Neural cell (in vitro differentiated cells): ENCODE measurements around the gene ZBTB25. TPM values are rescaled to one million over a fixed set of nuclear protein-coding genes. Genes with fewer than 3 reads are reported as not detected.
A peak's percentile ranks its signal among the peaks of the same experiment; 100 is the strongest.

Experiments used
- H2AFZ ChIP-seq: fragments of 200-600, 300-800 bp; sonication (generic), shearing (Covaris generic); 2 replicates; pipeline ENCODE4 v1.6.0; 2014; ENCODE audit warnings: low read depth, mild to moderate bottlenecking, antibody characterized with exemption, low read length, moderate library complexity
- H3F3A ChIP-seq: fragments of 200-600 bp; shearing (Covaris generic); 2 replicates; pipeline ENCODE4 v1.6.1; 2016; ENCODE audit warnings: mild to moderate bottlenecking, moderate library complexity, mixed read lengths, antibody characterized with exemption, low read length; ENCODE audit not compliant: insufficient read depth, poor library complexity, severe bottlenecking
- H3K27ac ChIP-seq: fragments of 200-600, 300-800 bp; sonication (generic), shearing (Covaris generic); 2 replicates; pipeline ENCODE4 v1.5.1; 2014; ENCODE audit warnings: mild to moderate bottlenecking, low read length, moderate library complexity
- H3K27me3 ChIP-seq: fragments of 300-800, 200-600 bp; sonication (generic), shearing (Covaris generic); 2 replicates; pipeline ENCODE4 v1.6.0; 2014; ENCODE audit warnings: mild to moderate bottlenecking, low read depth, low read length, moderate library complexity; ENCODE audit not compliant: insufficient read depth
- H3K36me3 ChIP-seq: fragments of 300-800, 200-600 bp; sonication (generic), shearing (Covaris generic); 2 replicates; pipeline ENCODE4 v1.5.1; 2014; ENCODE audit warnings: mild to moderate bottlenecking, antibody characterized with exemption, low read length, moderate library complexity; ENCODE audit not compliant: insufficient read depth
- H3K4me2 ChIP-seq: fragments of 300-800, 200-600 bp; sonication (generic), shearing (Covaris generic); 2 replicates; pipeline ENCODE4 v1.6.0; 2014; ENCODE audit warnings: mild to moderate bottlenecking, low read length
- H3K4me3 ChIP-seq: fragments of 300-800, 200-600 bp; sonication (generic), shearing (Covaris generic); 2 replicates; pipeline ENCODE4 v1.5.1; 2014; ENCODE audit warnings: mild to moderate bottlenecking, low read length, moderate library complexity
- H3K79me2 ChIP-seq: fragments of 200-600 bp; shearing (Covaris generic); replicated peaks from 2 replicates; pipeline ENCODE4 v1.6.0; 2014; ENCODE audit warnings: mild to moderate bottlenecking, low read length, moderate library complexity; ENCODE audit not compliant: insufficient read depth
- H3K9ac ChIP-seq: fragments of 300-800, 200-600 bp; sonication (generic), shearing (Covaris generic); 2 replicates; pipeline ENCODE4 v1.6.1; 2016; ENCODE audit warnings: mild to moderate bottlenecking, low read length, mixed read lengths
- H3K9me2 ChIP-seq: fragments of 200-600 bp; shearing (Covaris generic); 2 replicates; pipeline ENCODE4 v1.6.1; 2016; ENCODE audit warnings: mild to moderate bottlenecking, low read length, mixed read lengths; ENCODE audit not compliant: insufficient read depth
- H3K9me3 ChIP-seq: fragments of 200-600, 300-800 bp; sonication (generic), shearing (Covaris generic); 2 replicates; pipeline ENCODE4 v1.6.1; 2016; ENCODE audit warnings: mild to moderate bottlenecking, mixed run types, low read length, moderate library complexity, mixed read lengths
- H4K20me1 ChIP-seq: fragments of 200-600 bp; shearing (Covaris generic); 2 replicates; pipeline ENCODE4 v1.6.1; 2016; ENCODE audit warnings: mild to moderate bottlenecking, mixed run types; ENCODE audit not compliant: insufficient read depth
- EP300 ChIP-seq: fragments of 450-650 bp; conservative IDR thresholded peaks from 2 replicates; pipeline ENCODE4 v1.6.1; 2014; ENCODE audit warnings: antibody characterized with exemption, mild to moderate bottlenecking, moderate library complexity; ENCODE audit not compliant: poor library complexity, severe bottlenecking
- EZH2 ChIP-seq: fragments of 200-600, 300-800 bp; shearing (Covaris generic), sonication (generic); IDR thresholded peaks from 2 replicates; pipeline ENCODE4 v1.6.1; 2014; ENCODE audit warnings: antibody characterized with exemption, low read length, borderline replicate concordance, mild to moderate bottlenecking; ENCODE audit not compliant: insufficient read depth, poor library complexity, severe bottlenecking
- MXI1 ChIP-seq: fragments of 450-650 bp; conservative IDR thresholded peaks from 2 replicates; pipeline ENCODE4 v1.6.1; 2014; ENCODE audit warnings: antibody characterized with exemption, mild to moderate bottlenecking; ENCODE audit not compliant: poor library complexity, severe bottlenecking
- POLR2AphosphoS5 ChIP-seq: IDR thresholded peaks from 2 replicates; pipeline ENCODE4 v1.6.1; 2012
- RAD21 ChIP-seq: fragments of 450-650 bp; conservative IDR thresholded peaks from 2 replicates; pipeline ENCODE4 v1.6.1; 2014; ENCODE audit warnings: antibody characterized with exemption, mild to moderate bottlenecking, moderate library complexity
- REST ChIP-seq: IDR thresholded peaks from 2 replicates; pipeline ENCODE4 v1.6.1; 2012; ENCODE audit warnings: borderline replicate concordance
- SMC3 ChIP-seq: fragments of 450-650 bp; conservative IDR thresholded peaks from 2 replicates; pipeline ENCODE4 v1.6.1; 2014; ENCODE audit warnings: antibody characterized with exemption, mild to moderate bottlenecking, moderate library complexity; ENCODE audit not compliant: poor library complexity
- TAF1 ChIP-seq: IDR thresholded peaks from 2 replicates; pipeline ENCODE4 v1.6.1; 2012; ENCODE audit warnings: low read depth
- polyA plus RNA-seq: library from polyadenylated mRNA; depleted of rRNA; stranded (reverse); fragments of >200 nt; gene quantifications from 2 replicates; pipeline ENCODE4 v1.2.3, GENCODE V29; 2014
- TF ChIP-seq, protein P1 (sequence below): fragments of 450-650 bp; IDR thresholded peaks from 2 replicates; pipeline ENCODE4 v1.5.1; 2014; ENCODE audit warnings: antibody characterized with exemption, mild to moderate bottlenecking, moderate library complexity; ENCODE audit not compliant: poor library complexity, severe bottlenecking

ZBTB25 gene
- polyA plus RNA-seq, 1 donor from 2014 or later = 5.3 TPM

DNA sequence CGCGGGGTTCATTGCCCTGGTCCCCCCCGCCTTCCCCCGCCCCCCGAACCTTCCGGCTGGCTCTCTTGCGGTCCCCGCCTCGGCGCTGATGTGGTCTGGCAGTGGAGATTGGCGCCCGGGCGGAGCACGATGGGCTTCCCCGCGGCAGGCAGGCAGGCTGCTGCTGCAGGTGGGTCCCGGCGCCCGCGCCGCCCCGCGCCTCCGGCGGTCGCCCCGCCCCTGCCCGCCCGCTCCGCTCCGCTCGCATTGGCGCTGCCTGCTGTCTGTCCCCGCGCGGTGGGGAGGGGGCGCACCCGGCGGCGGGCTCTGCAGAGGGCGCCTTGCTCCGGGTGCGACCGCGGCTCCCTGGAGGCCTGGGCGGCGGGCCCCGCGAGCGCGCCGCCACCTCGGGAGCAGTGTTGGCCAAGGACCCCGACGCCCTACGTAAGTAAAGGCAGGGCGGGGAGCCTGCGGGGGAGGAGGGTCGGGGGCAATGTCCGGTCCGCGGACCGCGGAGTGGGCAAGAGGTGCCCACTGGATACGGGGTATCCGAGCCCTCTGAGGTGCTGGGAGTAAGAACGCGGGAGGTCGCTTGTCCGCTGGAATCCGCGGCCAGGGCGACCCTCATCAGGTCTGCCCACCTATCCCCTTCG lies 38.3 kb downstream of the ZBTB25 start, which contains the start of gene AKAP5 (continued):
- TF ChIP-seq MXI1 (peak; percentile 65), RAD21 (peak; percentile 16)

- Histone ChIP-seq H3K9me2 (no peaks in the 10 kb centered on the region), H3F3A (no peaks in the 10 kb centered on the region), H3K4me3 (peak overlapping the region; percentile 91), H4K20me1 (no peaks in the 10 kb centered on the region), H3K27me3 (no peaks in the 10 kb centered on the region), H3K4me2 (peak overlapping the region; percentile 46), H3K79me2 (no peaks in the 10 kb centered on the region), H3K36me3 (no peaks in the 10 kb centered on the region), H3K27ac (no peak overlapping the region), H3K9me3 (no peaks in the 10 kb centered on the region), H2AFZ (peak overlapping the region; percentile 7), H3K9ac (peak overlapping the region; percentile 70)
- TF ChIP-seq EP300 = no peak
- no peak for TF ChIP-seq REST
- TF ChIP-seq MXI1 = no peak
- no peak for TF ChIP-seq EZH2
- TF ChIP-seq SMC3 = no peak
- no peak for TF ChIP-seq POLR2AphosphoS5
- no peak for TF ChIP-seq TAF1
- TF ChIP-seq, protein P1, sequence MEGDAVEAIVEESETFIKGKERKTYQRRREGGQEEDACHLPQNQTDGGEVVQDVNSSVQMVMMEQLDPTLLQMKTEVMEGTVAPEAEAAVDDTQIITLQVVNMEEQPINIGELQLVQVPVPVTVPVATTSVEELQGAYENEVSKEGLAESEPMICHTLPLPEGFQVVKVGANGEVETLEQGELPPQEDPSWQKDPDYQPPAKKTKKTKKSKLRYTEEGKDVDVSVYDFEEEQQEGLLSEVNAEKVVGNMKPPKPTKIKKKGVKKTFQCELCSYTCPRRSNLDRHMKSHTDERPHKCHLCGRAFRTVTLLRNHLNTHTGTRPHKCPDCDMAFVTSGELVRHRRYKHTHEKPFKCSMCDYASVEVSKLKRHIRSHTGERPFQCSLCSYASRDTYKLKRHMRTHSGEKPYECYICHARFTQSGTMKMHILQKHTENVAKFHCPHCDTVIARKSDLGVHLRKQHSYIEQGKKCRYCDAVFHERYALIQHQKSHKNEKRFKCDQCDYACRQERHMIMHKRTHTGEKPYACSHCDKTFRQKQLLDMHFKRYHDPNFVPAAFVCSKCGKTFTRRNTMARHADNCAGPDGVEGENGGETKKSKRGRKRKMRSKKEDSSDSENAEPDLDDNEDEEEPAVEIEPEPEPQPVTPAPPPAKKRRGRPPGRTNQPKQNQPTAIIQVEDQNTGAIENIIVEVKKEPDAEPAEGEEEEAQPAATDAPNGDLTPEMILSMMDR = no peak
- no peak for TF ChIP-seq RAD21
Measured at GRCh38 chr14:64464651-64465050, 39.0 kb downstream of the ZBTB25 start.

GRCh38 chr14:64463873-64464272 lies 39.8 kb downstream of the ZBTB25 start:
- H3K4me2 ChIP-seq = no peak overlapping the region
- no peaks in the 10 kb centered on the region for H4K20me1 ChIP-seq
- H3K4me3 ChIP-seq = no peak overlapping the region
- H3K9me2 ChIP-seq = no peaks in the 10 kb centered on the region
- H3K27ac ChIP-seq = no peak overlapping the region
- H3K27me3 ChIP-seq = no peaks in the 10 kb centered on the region
- H2AFZ ChIP-seq = no peak overlapping the region
- no peak overlapping the region for H3K9ac ChIP-seq
- H3K9me3 ChIP-seq = no peaks in the 10 kb centered on the region
- no peaks in the 10 kb centered on the region for H3K36me3 ChIP-seq
- H3K79me2 ChIP-seq = no peaks in the 10 kb centered on the region
- TF ChIP-seq RAD21 (no peak), SMC3 (no peak), EZH2 (no peak), REST (no peak), EP300 (no peak), TAF1 (no peak), POLR2AphosphoS5 (no peak), MXI1 (no peak)
- TF ChIP-seq, protein P1 = no peak
- no peaks in the 10 kb centered on the region for H3F3A ChIP-seq
